ENCODE measurements around the gene CFAP54. TPM values are rescaled to one million over a fixed set of nuclear protein-coding genes. Genes with fewer than 3 reads are reported as not detected.

The CFAP54 gene
- polyA plus RNA-seq, 2 of the 4 experiments (the other 2 are of a cell fraction): 0.70 to 1.2 TPM

- no peak for DNase-seq (ENCODE audit: low read depth in 1 of 2, low spot score in 1 of 2)
- H3K4me2 ChIP-seq: no peak overlapping the region
- WGBS (ENCODE audit: missing lambda C conversion rate): 64% methylated on average over 5 of the region's 5 CpGs
- TF ChIP-seq RARB (CRISPR knock-in tag; IDR thresholded peaks at IDR 0.05) (no peak), CEBPB (IDR thresholded peaks at IDR 0.05) (no peak), CHD4 (IDR thresholded peaks at IDR 0.05; ENCODE audit: borderline replicate concordance) (no peak), POLR2A (IDR thresholded peaks at IDR 0.05; ENCODE audit: low read length) (no peak), MAZ (IDR thresholded peaks at IDR 0.05; ENCODE audit: borderline replicate concordance, low read depth, low read length) (no peak), FOXS1 (CRISPR knock-in tag; IDR thresholded peaks at IDR 0.05) (no peak), ELK1 (IDR thresholded peaks at IDR 0.05; ENCODE audit: low read depth, low read length) (no peak), EHF (CRISPR knock-in tag; IDR thresholded peaks at IDR 0.05) (no peak), USF2 (IDR thresholded peaks at IDR 0.05) (no peak), CTCF (IDR thresholded peaks at IDR 0.05) (no peak), ZNF302 (CRISPR knock-in tag; IDR thresholded peaks at IDR 0.05) (no peak), ATOH8 (CRISPR knock-in tag; IDR thresholded peaks at IDR 0.05; ENCODE audit: low read depth) (no peak), ZSCAN20 (CRISPR knock-in tag; IDR thresholded peaks at IDR 0.05) (no peak)
- no peak overlapping the region for H3K4me3 ChIP-seq
- no peak overlapping the region for H3K27ac ChIP-seq
- peaks cover 1% of the 10 kb centered on the region; the same call in 2 of the 3 replicates for H3K4me1 ChIP-seq
- no peak for ATAC-seq
- ChIA-PET POLR2A (no interaction called here), CTCF (interaction anchor here (1.1 kb wide), 1 partner anchor 18 kb away, joined by 3 read pairs; no protein-coding TSS in a partner anchor)
- no peaks in the 10 kb centered on the region for H3K9me3 ChIP-seq
- FAIRE-seq: no peak
These were observed 17.0 kb upstream of the CFAP54 start for GRCh38 chr12:96472384-96472783.

GRCh38 chr12:96473394-96474093 is 15.8 kb upstream of the CFAP54 start:
- no peak for ATAC-seq

GRCh38 chr12:96474206-96474605 is 15.2 kb upstream of the CFAP54 start:
- Histone ChIP-seq H3K9me3 (no peaks in the 10 kb centered on the region), H3K4me2 (no peak overlapping the region), H3K4me1 (no peaks in the 10 kb centered on the region; the same call in 2 of the 3 replicates), H3K4me3 (no peak overlapping the region), H3K27ac (no peak overlapping the region)
- ATAC-seq (no peak), DNase-seq (ENCODE audit: low read depth in 1 of 2, low spot score in 1 of 2) (no peak), FAIRE-seq (no peak)
- ChIA-PET CTCF (no interaction called here), POLR2A (no interaction called here)
- TF ChIP-seq RFX5 (IDR thresholded peaks at IDR 0.05): no peak
- no peak for TF ChIP-seq NFE2L2 (conservative IDR thresholded peaks at IDR 0.05; ENCODE audit: low read length)
- no peak for TF ChIP-seq CBX2 (IDR thresholded peaks at IDR 0.05; ENCODE audit: borderline replicate concordance, low read depth)
- TF ChIP-seq PBX3 (IDR thresholded peaks at IDR 0.05): no peak
- no peak for TF ChIP-seq HOXB5 (CRISPR knock-in tag; IDR thresholded peaks at IDR 0.05)
- TF ChIP-seq CEBPB (IDR thresholded peaks at IDR 0.05): no peak
- TF ChIP-seq JUN (IDR thresholded peaks at IDR 0.05): no peak
- TF ChIP-seq ZNF302 (CRISPR knock-in tag; IDR thresholded peaks at IDR 0.05): no peak
- TF ChIP-seq TP53 (CRISPR knock-in tag; IDR thresholded peaks at IDR 0.05): no peak
- no peak for TF ChIP-seq ELK1 (IDR thresholded peaks at IDR 0.05; ENCODE audit: low read depth, low read length)
- no peak for TF ChIP-seq NPAS2 (CRISPR knock-in tag; IDR thresholded peaks at IDR 0.05; ENCODE audit: borderline replicate concordance)
- TF ChIP-seq RCOR1 (IDR thresholded peaks at IDR 0.05; ENCODE audit: low read depth, low read length): no peak
- no peak for TF ChIP-seq FOSL2 (IDR thresholded peaks at IDR 0.05)
- TF ChIP-seq FOSL2 (CRISPR knock-in tag; IDR thresholded peaks at IDR 0.05): no peak
- TF ChIP-seq ESRRA (IDR thresholded peaks at IDR 0.05; ENCODE audit: borderline replicate concordance, low read length): no peak
- TF ChIP-seq EP300 (IDR thresholded peaks at IDR 0.05): no peak
- 58% methylated on average over 4 of the region's 4 CpGs for WGBS (ENCODE audit: missing lambda C conversion rate)

More at GRCh38 chr12:96473394-96474093, 15.8 kb upstream of the CFAP54 start:
- no peak overlapping the region for H3K27ac ChIP-seq
- H3K4me1 ChIP-seq: no peaks in the 10 kb centered on the region; the same call in 2 of the 3 replicates
- no peak for FAIRE-seq
- DNase-seq (ENCODE audit: low read depth in 1 of 2, low spot score in 1 of 2): no peak
- H3K4me2 ChIP-seq: no peak overlapping the region
- 67% methylated on average over 4 of the region's 4 CpGs for WGBS (ENCODE audit: missing lambda C conversion rate)
- POLR2A ChIA-PET: no interaction called here
- no peaks in the 10 kb centered on the region for H3K9me3 ChIP-seq
- no peak for TF ChIP-seq ZNF302 (CRISPR knock-in tag; IDR thresholded peaks at IDR 0.05)
- no peak overlapping the region for H3K4me3 ChIP-seq
- CTCF ChIA-PET: interaction anchor here (1.2 kb wide), 1 partner anchor 48 kb away, joined by 3 read pairs; no protein-coding TSS in a partner anchor
